Suprapubic skin (tissue), 4 donors: Measurements from ENCODE around the gene LRRC27. TPM values are rescaled to one million over a fixed set of nuclear protein-coding genes. Genes with fewer than 3 reads are reported as not detected.

Source experiments
- DNase-seq, 2 donors: peaks; one replicate each; pipeline ENCODE4 v3.0.0-alpha.2; 2019; ENCODE audit warnings: low spot score in 2 of 2
- H3K27ac ChIP-seq: fragments of 200-600 bp; sonication (generic); one replicate; pipeline ENCODE4 v1.5.1; 2019
- H3K27me3 ChIP-seq: fragments of 200-600 bp; sonication (generic); one replicate; pipeline ENCODE4 v1.5.1; 2019
- H3K36me3 ChIP-seq: fragments of 200-600 bp; sonication (generic); one replicate; pipeline ENCODE4 v1.5.1; 2019
- H3K4me1 ChIP-seq: fragments of 200-600 bp; sonication (generic); one replicate; pipeline ENCODE4 v1.5.1; 2019
- H3K4me3 ChIP-seq: fragments of 200-600 bp; sonication (generic); one replicate; pipeline ENCODE4 v1.5.1; 2019; ENCODE audit warnings: mild to moderate bottlenecking
- H3K9me3 ChIP-seq: fragments of 200-600 bp; sonication (generic); one replicate; pipeline ENCODE4 v1.5.1; 2019
- CTCF ChIP-seq, 2 donors: fragments of 200-600 bp in 1 of 2; fragments of 450-650 bp in 1 of 2; sonication (generic) in 1 of 2; IDR thresholded peaks; one replicate each; pipeline ENCODE4 v1.5.1; 2016 to 2019; ENCODE audit warnings: antibody characterized with exemption in 2 of 2, mild to moderate bottlenecking in 1 of 2, moderate library complexity in 1 of 2
- EP300 ChIP-seq: sonication (generic); formaldehyde crosslinking; IDR thresholded peaks from one replicate; pipeline ENCODE4 v1.6.1; 2017; ENCODE audit warnings: antibody characterized with exemption
- POLR2A ChIP-seq, 2 donors: fragments of 450-650 bp; IDR thresholded peaks; one replicate each; pipeline ENCODE4 v1.6.1; 2017; ENCODE audit warnings: antibody characterized with exemption in 2 of 2, mild to moderate bottlenecking in 2 of 2, moderate library complexity in 2 of 2
- POLR2AphosphoS5 ChIP-seq, 3 donors: sonication (generic); formaldehyde crosslinking; IDR thresholded peaks; one replicate each; pipeline ENCODE4 v1.6.1; 2017; ENCODE audit warnings: antibody characterized with exemption in 3 of 3
- WGBS: methylation state at CpG from one replicate; pipeline ENCODE4 v1.1.5; 2018; 5-methylcytosine and 5-hydroxymethylcytosine counted together
- total RNA-seq, 4 donors: library from RNA; depleted of rRNA; stranded (reverse); fragments of >200 nt; gene quantifications; one replicate each; pipeline ENCODE4 v1.1.0, GENCODE V29; 2016

Gene LRRC27
- total RNA-seq, 4 donors from 2014 or later, result 6.6 to 13.1 (median 7.1) TPM

- Histone ChIP-seq H3K4me3 (no peak overlapping the region), H3K9me3 (no peaks in the 10 kb centered on the region), H3K27me3 (no peaks in the 10 kb centered on the region), H3K36me3 (peaks cover 10% of the 10 kb centered on the region), H3K4me1 (no peaks in the 10 kb centered on the region), H3K27ac (no peak overlapping the region)
- TF ChIP-seq POLR2A (IDR thresholded peaks at IDR 0.05) (no peak), POLR2AphosphoS5 (IDR thresholded peaks at IDR 0.05) (no peak), CTCF (IDR thresholded peaks at IDR 0.05) (no peak), EP300 (no peak)
- WGBS, result 97% methylated on average over 9 of the region's 17 CpGs
- DNase-seq, result peak; percentile 54 to 78
Observed at GRCh38 chr10:132355297-132355696, 23.3 kb downstream of the LRRC27 start.

GRCh38 chr10:132355754-132356153 lies 23.8 kb downstream of the LRRC27 start:
- DNase-seq, result peak; percentile 53 to 65
- H3K9me3 ChIP-seq, result no peaks in the 10 kb centered on the region
- H3K4me3 ChIP-seq, result no peak overlapping the region
- no peaks in the 10 kb centered on the region for H3K4me1 ChIP-seq
- WGBS, result 91% methylated on average over 13 of the region's 13 CpGs
- no peak for TF ChIP-seq EP300
- TF ChIP-seq CTCF (IDR thresholded peaks at IDR 0.05), result no peak
- TF ChIP-seq POLR2AphosphoS5 (IDR thresholded peaks at IDR 0.05), result no peak
- TF ChIP-seq POLR2A (IDR thresholded peaks at IDR 0.05), result no peak
- no peak overlapping the region for H3K27ac ChIP-seq
- H3K36me3 ChIP-seq, result peaks cover 10% of the 10 kb centered on the region
- no peaks in the 10 kb centered on the region for H3K27me3 ChIP-seq

GRCh38 chr10:132356621-132357195 lies 24.7 kb downstream of the LRRC27 start:
- Histone ChIP-seq H3K9me3 (no peaks in the 10 kb centered on the region), H3K4me3 (no peak overlapping the region), H3K27ac (no peak overlapping the region), H3K4me1 (no peaks in the 10 kb centered on the region), H3K27me3 (no peaks in the 10 kb centered on the region), H3K36me3 (peaks cover 12% of the 10 kb centered on the region)
- peak; percentile 16 to 50 for DNase-seq
- no peak for TF ChIP-seq POLR2A (IDR thresholded peaks at IDR 0.05)
- TF ChIP-seq EP300, result no peak
- no peak for TF ChIP-seq POLR2AphosphoS5 (IDR thresholded peaks at IDR 0.05)
- TF ChIP-seq CTCF (IDR thresholded peaks at IDR 0.05), result no peak
- WGBS, result 90% methylated on average over 6 of the region's 12 CpGs

GRCh38 chr10:132357286-132358058 lies 25.5 kb downstream of the LRRC27 start:
- H3K27me3 ChIP-seq, result no peaks in the 10 kb centered on the region
- DNase-seq, result peak; percentile 19 to 37
- TF ChIP-seq POLR2A (IDR thresholded peaks at IDR 0.05) (no peak), POLR2AphosphoS5 (IDR thresholded peaks at IDR 0.05) (no peak), EP300 (no peak), CTCF (IDR thresholded peaks at IDR 0.05) (no peak)

GRCh38 chr10:132359305-132360040 lies 27.5 kb downstream of the LRRC27 start:
- peak; percentile 51 to 63 for DNase-seq
- WGBS, result 96% methylated on average over 16 of the region's 21 CpGs
- Histone ChIP-seq H3K4me1 (no peaks in the 10 kb centered on the region), H3K27ac (no peak overlapping the region), H3K36me3 (peaks cover 6% of the 10 kb centered on the region), H3K9me3 (no peaks in the 10 kb centered on the region), H3K27me3 (no peaks in the 10 kb centered on the region), H3K4me3 (no peak overlapping the region)
- TF ChIP-seq EP300 (no peak), POLR2AphosphoS5 (IDR thresholded peaks at IDR 0.05) (no peak), CTCF (IDR thresholded peaks at IDR 0.05) (no peak), POLR2A (IDR thresholded peaks at IDR 0.05) (no peak)

More at GRCh38 chr10:132357286-132358058, 25.5 kb downstream of the LRRC27 start:
- H3K27ac ChIP-seq, result no peak overlapping the region
- 93% methylated on average over 15 of the region's 15 CpGs for WGBS
- H3K9me3 ChIP-seq, result no peaks in the 10 kb centered on the region
- H3K4me1 ChIP-seq, result no peaks in the 10 kb centered on the region
- no peak overlapping the region for H3K4me3 ChIP-seq
- peaks cover 13% of the 10 kb centered on the region for H3K36me3 ChIP-seq
